HCT116 (cell line): ENCODE results near the gene SLC24A3. TPM values are rescaled to one million over a fixed set of nuclear protein-coding genes. Genes with fewer than 3 reads are reported as not detected.

Source experiments
- ATAC-seq: fragments of 200-7000 bp; cut with Tn5 transposase; 2 replicates; pipeline ENCODE4 v1.9.1; 2020; ENCODE audit warnings: mild to moderate bottlenecking, moderate library complexity
- BruUV-seq: library from RNA; stranded (reverse); fragments of 400-500 nt; replicated peaks from 2 replicates; lab custom pipeline; 2021; lab: Mats Ljungman, UMichigan
- CTCF ChIA-PET: fragments of 300-600 bp; sonication (Branson Sonifier 250); formaldehyde crosslinking; loops from one replicate; lab custom pipeline; 2021; ENCODE audit warnings: antibody characterized with exemption; lab: Charles Lee
- POLR2A ChIA-PET: fragments of 300-600, 350-600 bp; sonication (Branson Sonifier 250); formaldehyde crosslinking; loops from one replicate; lab custom pipeline; 2021; ENCODE audit warnings: antibody characterized with exemption; lab: Charles Lee
- RAD21 ChIA-PET, 2 experiments: fragments of 300-600 bp; sonication (Branson Sonifier 250); formaldehyde crosslinking; loops; one replicate each; lab custom pipeline; 2023; ENCODE audit warnings: low total read pairs in 2 of 2; ENCODE audit not compliant: uncharacterized antibody in 2 of 2, unreplicated experiment in 2 of 2, low non-redundant PET in 1 of 2; lab: Charles Lee
- DNase-seq: peaks from one replicate; pipeline ENCODE4 v3.0.0-alpha.2; 2010; ENCODE audit warnings: low read depth, low spot score
- H2AFZ ChIP-seq: fragments of 200-600 bp; shearing (Covaris generic), sonication (generic); 2 replicates; pipeline ENCODE4 v1.6.1; 2017; ENCODE audit warnings: low read depth, mixed run types, mixed read lengths, antibody characterized with exemption, low read length; ENCODE audit not compliant: poor library complexity, severe bottlenecking
- H3K27ac ChIP-seq: 2 replicates; pipeline ENCODE4 v1.5.1; 2012; ENCODE audit warnings: low read depth, low read length
- H3K27me3 ChIP-seq: fragments of 200-600 bp; sonication (generic); 2 replicates; pipeline ENCODE4 v1.6.1; 2016; ENCODE audit warnings: mixed run types, low read length, mixed read lengths; ENCODE audit not compliant: insufficient read depth
- H3K36me3 ChIP-seq, 2 experiments: fragments of 200-500 bp in 1 of 2; fragments of 200-600 bp in 1 of 2; sonication (Bioruptor generic) in 1 of 2; sonication (generic) in 1 of 2; 2 replicates each; pipeline versions ENCODE4 v1.5.1 to v1.6.1; 2014 to 2016; ENCODE audit warnings: low read length in 2 of 2, inconsistent platforms in 1 of 2, mixed read lengths in 1 of 2, mixed run types in 1 of 2; ENCODE audit not compliant: insufficient read depth in 2 of 2, control insufficient read depth in 1 of 2
- H3K4me1 ChIP-seq, 2 experiments: fragments of 200-600 bp in 1 of 2; sonication (generic) in 1 of 2; 2 replicates each; pipeline versions ENCODE4 v1.5.1 to v1.6.1; 2012 to 2017; ENCODE audit warnings: low read length in 2 of 2, inconsistent platforms in 1 of 2, mild to moderate bottlenecking in 1 of 2, mixed read lengths in 1 of 2, mixed run types in 1 of 2, moderate library complexity in 1 of 2; ENCODE audit not compliant: insufficient read depth in 2 of 2, control insufficient read depth in 1 of 2
- H3K4me2 ChIP-seq: fragments of 200-600 bp; sonication (generic); 2 replicates; pipeline ENCODE4 v1.6.1; 2017; ENCODE audit warnings: mixed run types, low read length, mixed read lengths
- H3K4me3 ChIP-seq, 2 experiments: fragments of 200-600 bp in 1 of 2; sonication (generic) in 1 of 2; replicated peaks in 1 of 2; 2 replicates each; pipeline ENCODE4 v1.5.1; 2011 to 2016; ENCODE audit warnings: low read length in 2 of 2, control low read depth in 1 of 2, low read depth in 1 of 2, mild to moderate bottlenecking in 1 of 2, mixed read lengths in 1 of 2, mixed run types in 1 of 2
- H3K79me2 ChIP-seq: fragments of 200-600 bp; sonication (generic); 2 replicates; pipeline ENCODE4 v1.6.1; 2017; ENCODE audit warnings: mild to moderate bottlenecking, mixed run types, low read length, moderate library complexity, mixed read lengths; ENCODE audit not compliant: insufficient read depth
- H3K9ac ChIP-seq: fragments of 200-600 bp; sonication (generic); 2 replicates; pipeline ENCODE4 v1.6.1; 2016; ENCODE audit warnings: low read length, mixed read lengths
- H3K9me2 ChIP-seq: fragments of 200-600 bp; sonication (generic), shearing (Covaris generic); 2 replicates; pipeline ENCODE4 v1.6.1; 2017; ENCODE audit warnings: mixed run types, mild to moderate bottlenecking, moderate library complexity; ENCODE audit not compliant: insufficient read depth
- H3K9me3 ChIP-seq, 2 experiments: fragments of 200-500 bp in 1 of 2; fragments of 200-600 bp in 1 of 2; sonication (Bioruptor generic) in 1 of 2; sonication (generic) in 1 of 2; 2 replicates each; pipeline ENCODE4 v1.6.1; 2014 to 2017; ENCODE audit warnings: low read length in 2 of 2, mixed read lengths in 2 of 2, inconsistent platforms in 1 of 2, low read depth in 1 of 2, mild to moderate bottlenecking in 1 of 2, mixed run types in 1 of 2, moderate library complexity in 1 of 2; ENCODE audit not compliant: control insufficient read depth in 1 of 2, insufficient read depth in 1 of 2
- H4K20me1 ChIP-seq: fragments of 200-600 bp; sonication (generic), shearing (Covaris generic); 2 replicates; pipeline ENCODE4 v1.6.1; 2017; ENCODE audit warnings: mixed run types, mild to moderate bottlenecking, moderate library complexity; ENCODE audit not compliant: insufficient read depth
- CEBPB ChIP-seq: IDR thresholded peaks from 2 replicates; pipeline ENCODE4 v1.6.1; 2012; ENCODE audit warnings: low read depth
- CTCF ChIP-seq, 3 experiments: fragments of 200-600 bp in 1 of 3; sonication (generic) in 1 of 3; IDR thresholded peaks in 2 of 3; conservative IDR thresholded peaks in 1 of 3; 2 replicates each; pipeline ENCODE4 v1.5.1; 2012 to 2017; ENCODE audit warnings: low read depth in 2 of 3, low read length in 2 of 3, antibody characterized with exemption in 1 of 3, borderline replicate concordance in 1 of 3, control low read depth in 1 of 3, mild to moderate bottlenecking in 1 of 3, mixed read lengths in 1 of 3, mixed run types in 1 of 3, moderate library complexity in 1 of 3; ENCODE audit not compliant: insufficient read depth in 1 of 3
- EGR1 ChIP-seq: IDR thresholded peaks from 2 replicates; pipeline ENCODE4 v1.6.1; 2012; ENCODE audit warnings: low read depth
- ELF1 ChIP-seq: IDR thresholded peaks from 2 replicates; pipeline ENCODE4 v1.6.1; 2012; ENCODE audit warnings: low read depth, borderline replicate concordance
- FOSL1 ChIP-seq: IDR thresholded peaks from 2 replicates; pipeline ENCODE4 v1.6.1; 2012; ENCODE audit warnings: low read depth
- POLR2AphosphoS5 ChIP-seq: IDR thresholded peaks from 2 replicates; pipeline ENCODE4 v1.6.1; 2011; ENCODE audit warnings: mild to moderate bottlenecking, low read depth, low read length, moderate library complexity
- REST ChIP-seq: IDR thresholded peaks from 2 replicates; pipeline ENCODE4 v1.6.1; 2012; ENCODE audit warnings: low read depth
- SIN3A ChIP-seq: IDR thresholded peaks from 2 replicates; pipeline ENCODE4 v1.6.1; 2012; ENCODE audit warnings: low read depth
- SRF ChIP-seq: IDR thresholded peaks from 2 replicates; pipeline ENCODE4 v1.6.1; 2012; ENCODE audit warnings: low read depth
- intact Hi-C: fragments of 100-400 bp; cut with micrococcal nuclease; formaldehyde crosslinking; loops from 2 replicates; pipeline ENCODE4 v1.10.0; 2022
- total RNA-seq: library from RNA; stranded (reverse); gene quantifications from one replicate; pipeline ENCODE4 v1.2.1, GENCODE V29; 2021; ENCODE audit not compliant: unreplicated experiment

SLC24A3 gene
- total RNA-seq, 1 experiment from 2014 or later, result not detected

- H3K4me2 ChIP-seq, result no peak overlapping the region
- H3K4me3 ChIP-seq, result no peak overlapping the region
- no peak for ATAC-seq
- intact Hi-C loops, result no loop called here
- no peaks in the 10 kb centered on the region for H3K36me3 ChIP-seq
- H2AFZ ChIP-seq, result no peak overlapping the region
- no peaks in the 10 kb centered on the region for H3K79me2 ChIP-seq
- H3K27ac ChIP-seq, result no peak overlapping the region
- no peaks in the 10 kb centered on the region for H3K9me2 ChIP-seq
- no peaks in the 10 kb centered on the region for H4K20me1 ChIP-seq
- no peak for DNase-seq
- no peaks in the 10 kb centered on the region for H3K4me1 ChIP-seq
- H3K9ac ChIP-seq, result no peak overlapping the region
- RAD21 ChIA-PET, result no interaction called here
- H3K9me3 ChIP-seq, result no peaks in the 10 kb centered on the region
- POLR2A ChIA-PET, result no interaction called here
- no peaks in the 10 kb centered on the region for H3K27me3 ChIP-seq
- no peak for TF ChIP-seq CTCF (IDR thresholded peaks at IDR 0.05 in 2 of 3, conservative IDR thresholded peaks at IDR 0.05 in 1 of 3; ENCODE audit: borderline replicate concordance in 1 of 3, insufficient read depth in 1 of 3, low read depth in 2 of 3, low read length in 2 of 3)
- no peak for TF ChIP-seq FOSL1
- no peak for TF ChIP-seq SIN3A
- TF ChIP-seq EGR1, result no peak
- no peak for TF ChIP-seq REST
- TF ChIP-seq ELF1, result no peak
- TF ChIP-seq POLR2AphosphoS5, result no peak
- no peak for TF ChIP-seq CEBPB
- TF ChIP-seq SRF, result no peak
- CTCF ChIA-PET, result no interaction called here
- BruUV-seq, result no TSS peak
Observed at GRCh38 chr20:19723051-19723450, 510.6 kb downstream of the SLC24A3 start.
